T-helper 22 cell (primary cell): ENCODE measurements around the gene BIRC6.
"Not testable (repeated sequence)": the region's sequence is repeated elsewhere in the genome, so short reads cannot be mapped to it uniquely, and the experiment has no call there.

Experiments used
- DNase-seq: peaks from one replicate; pipeline ENCODE4 v3.0.0-alpha.2; 2020; ENCODE audit warnings: low read depth

The BIRC6 gene

DNA sequence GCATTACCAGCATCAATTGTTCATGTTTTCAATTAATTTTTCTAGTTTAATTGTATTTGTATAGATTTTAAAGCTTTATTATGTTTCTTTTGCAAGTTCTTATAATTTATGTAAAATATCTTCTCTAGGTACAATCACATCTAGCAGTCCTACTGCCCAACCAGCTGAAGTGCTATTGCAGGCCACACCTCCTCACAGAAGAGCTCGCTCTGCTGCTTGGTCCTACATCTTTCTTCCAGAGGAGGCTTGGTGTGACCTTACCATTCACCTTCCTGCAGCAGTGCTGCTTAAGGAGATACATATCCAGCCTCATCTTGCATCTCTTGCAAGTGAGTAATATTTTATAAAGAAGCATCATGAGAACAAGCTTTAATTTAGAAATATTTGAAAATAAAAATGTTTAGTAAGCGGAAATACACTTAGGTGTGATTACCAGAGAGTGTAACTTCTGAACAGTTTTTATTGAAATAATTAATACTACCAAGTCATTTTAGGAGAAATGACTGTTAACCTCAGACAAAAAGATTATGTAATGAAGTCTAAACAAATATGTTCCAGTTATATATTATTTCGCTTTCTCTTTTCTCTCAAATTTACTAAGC lies 148.2 kb downstream of the BIRC6 start:
- no peak for DNase-seq

GRCh38 chr2:32506446-32506845 lies 149.6 kb downstream of the BIRC6 start:
- no peak for DNase-seq

DNA sequence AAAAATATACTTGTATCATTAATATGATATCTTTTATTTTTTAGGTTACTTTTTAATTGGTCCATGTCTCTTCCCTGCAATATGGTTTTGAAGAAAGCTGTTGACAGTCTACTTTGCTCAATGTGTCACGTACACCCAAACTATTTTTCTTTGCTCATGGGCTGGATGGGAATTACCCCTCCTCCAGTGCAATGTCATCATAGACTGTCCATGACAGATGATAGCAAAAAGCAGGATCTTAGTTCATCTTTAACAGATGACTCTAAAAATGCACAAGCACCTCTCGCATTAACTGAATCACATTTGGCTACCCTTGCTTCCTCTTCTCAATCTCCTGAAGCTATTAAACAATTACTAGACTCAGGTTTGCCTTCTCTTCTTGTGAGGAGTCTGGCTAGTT lies 158.1 kb downstream of the BIRC6 start:
- no peak for DNase-seq

- DNase-seq, result no peak
These were observed 159.7 kb downstream of the BIRC6 start for GRCh38 chr2:32516567-32516966.

DNA sequence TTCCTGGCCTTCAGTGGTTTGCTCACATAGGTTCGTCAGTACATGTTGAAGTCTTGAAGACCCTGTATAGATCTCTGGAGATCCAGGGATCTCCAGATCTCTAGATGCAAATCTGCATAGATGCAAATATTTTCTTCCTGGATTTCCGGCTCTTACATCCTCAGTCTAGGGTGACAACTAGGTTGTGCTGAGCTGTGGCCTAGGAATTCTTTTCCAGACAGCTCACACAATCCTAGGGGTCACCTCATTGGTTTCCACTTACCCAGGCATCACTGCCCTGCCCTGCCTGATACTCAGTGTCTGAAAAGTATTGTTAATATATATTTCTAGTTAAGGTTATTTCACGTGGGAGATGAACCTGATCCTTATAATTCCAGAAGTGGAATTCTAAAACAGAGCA lies 165.9 kb downstream of the BIRC6 start:
- no peak for DNase-seq

- no peak for DNase-seq
These were observed 166.9 kb downstream of the BIRC6 start for GRCh38 chr2:32523686-32524085.

GRCh38 chr2:32532341-32532740 lies 175.5 kb downstream of the BIRC6 start:
- no peak for DNase-seq

- DNase-seq, result no peak
These were observed 176.1 kb downstream of the BIRC6 start for GRCh38 chr2:32532961-32533360.

DNA sequence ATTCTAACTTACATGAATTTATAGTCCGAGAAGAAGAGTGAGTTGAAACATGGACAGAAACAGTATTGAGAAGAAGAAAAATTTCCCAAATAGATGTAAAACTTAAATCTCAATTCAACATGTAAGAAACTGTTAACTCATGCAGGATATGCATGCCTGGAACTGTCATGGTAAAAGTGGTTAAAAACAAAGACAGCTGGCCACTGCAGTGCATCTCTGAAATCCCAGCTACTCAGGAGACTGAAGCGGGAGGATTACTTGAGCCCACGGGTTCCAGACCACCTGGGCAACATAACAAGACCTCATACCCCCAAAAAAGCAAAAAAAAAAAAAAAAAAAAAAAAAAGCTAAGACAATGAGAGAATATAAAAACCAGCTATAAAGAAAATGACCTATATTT lies 178.0 kb downstream of the BIRC6 start:
- no peak for DNase-seq

DNA sequence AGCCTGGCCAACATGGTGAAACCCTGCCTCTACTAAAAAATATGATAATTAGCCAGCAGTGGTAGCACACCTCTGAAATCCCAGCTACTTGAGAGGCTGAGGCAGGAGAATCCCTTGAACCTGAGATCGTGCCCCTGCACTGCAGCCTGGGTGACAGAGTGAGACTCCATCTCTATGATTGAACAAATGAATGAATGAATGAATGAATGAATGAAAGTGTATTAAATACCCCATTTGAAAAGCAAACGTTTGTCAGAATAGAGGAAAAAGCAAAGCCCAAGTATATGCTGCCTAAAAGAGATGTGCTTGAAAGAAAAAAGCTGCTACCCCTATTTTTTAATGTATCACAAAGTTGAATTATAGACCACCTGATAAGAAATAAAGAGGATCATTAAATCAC lies 181.9 kb downstream of the BIRC6 start:
- DNase-seq, result no peak

- DNase-seq, result not testable (repeated sequence)
These were observed 195.7 kb downstream of the BIRC6 start for GRCh38 chr2:32552483-32552882.

GRCh38 chr2:32553829-32554432 lies 197.1 kb downstream of the BIRC6 start:
- DNase-seq, result no peak

DNA sequence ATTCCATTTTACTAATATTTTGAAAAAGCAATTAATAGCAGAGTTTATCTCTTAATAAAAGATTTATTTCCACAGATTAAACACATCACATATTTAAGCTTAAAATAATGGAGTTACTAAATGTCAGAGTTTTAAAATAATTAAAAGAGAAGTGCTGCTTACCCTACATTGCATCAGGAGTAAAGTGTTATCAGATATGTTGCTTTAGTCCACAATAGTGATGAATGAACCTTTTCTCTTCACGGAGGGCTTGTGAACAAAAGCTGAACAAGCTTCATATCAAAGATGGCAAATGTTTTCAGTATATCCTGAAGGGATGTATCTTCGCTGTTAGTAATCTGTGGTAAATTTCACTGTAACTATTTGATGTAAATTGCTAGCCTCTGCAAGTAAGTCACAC lies 201.7 kb downstream of the BIRC6 start:
- no peak for DNase-seq

DNA sequence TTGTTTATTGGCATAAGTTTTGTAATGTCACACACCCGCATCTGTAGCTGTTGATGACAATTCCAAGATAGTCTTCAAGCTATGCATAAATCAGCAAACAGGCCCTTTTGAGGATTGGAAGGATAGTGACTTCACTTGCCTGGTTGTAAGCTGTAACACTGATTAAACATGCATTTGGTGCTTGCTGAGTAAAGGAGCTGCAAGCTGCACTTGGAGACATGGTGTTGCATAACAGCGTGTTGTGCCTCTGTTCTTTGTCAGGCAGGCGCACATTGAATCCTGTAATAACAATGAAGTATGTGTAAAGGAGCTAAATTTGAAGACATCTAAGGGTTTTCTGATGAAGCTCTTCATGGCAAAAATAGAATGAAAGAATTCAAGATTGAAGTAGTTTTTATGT lies 202.3 kb downstream of the BIRC6 start:
- no peak for DNase-seq

DNA sequence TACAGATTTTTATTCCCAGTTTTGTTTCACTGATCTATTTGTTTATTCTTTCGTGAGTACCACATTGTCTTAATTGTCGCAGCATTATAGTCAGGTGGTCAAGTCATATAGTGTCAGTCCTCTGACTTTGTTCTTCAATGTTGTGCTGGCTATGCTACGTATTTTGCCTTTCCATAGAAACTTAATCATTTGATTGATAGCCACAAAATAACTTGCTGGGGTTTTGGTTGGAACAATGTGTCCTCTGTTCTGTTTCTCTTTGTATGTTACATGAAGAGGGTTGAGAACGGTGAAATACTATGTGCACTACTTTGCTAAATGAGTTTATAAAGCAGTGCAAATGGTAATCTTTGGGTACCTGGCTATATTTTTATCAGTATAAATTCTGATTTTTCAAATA lies 206.1 kb downstream of the BIRC6 start:
- DNase-seq, result no peak

GRCh38 chr2:32564417-32565035 lies 207.7 kb downstream of the BIRC6 start:
- DNase-seq, result no peak

- DNase-seq, result no peak
These were observed 209.1 kb downstream of the BIRC6 start for GRCh38 chr2:32565902-32566301.

- no peak for DNase-seq
These were observed 215.2 kb downstream of the BIRC6 start for GRCh38 chr2:32572030-32572429.

DNA sequence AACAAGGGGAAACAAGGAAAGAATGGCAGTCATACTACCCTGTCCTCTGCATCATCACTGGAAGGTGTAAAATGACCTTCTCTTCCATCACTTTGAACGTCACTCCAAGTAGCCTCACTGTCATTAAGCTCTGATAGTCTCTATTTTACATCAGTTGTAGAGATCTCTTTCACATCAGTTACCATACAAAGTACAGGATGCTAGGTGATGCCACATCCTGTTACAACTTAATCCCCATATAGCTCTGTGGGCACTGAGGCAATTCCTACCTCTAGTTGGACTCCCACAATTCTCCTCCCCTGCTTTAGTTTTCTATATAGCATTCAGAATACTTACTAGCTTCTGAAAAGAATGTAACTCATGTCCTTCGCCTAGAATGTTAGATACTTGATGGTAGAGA lies 215.9 kb downstream of the BIRC6 start:
- no peak for DNase-seq

- no peak for DNase-seq
These were observed 235.0 kb downstream of the BIRC6 start for GRCh38 chr2:32591669-32592463.

GRCh38 chr2:32594573-32594972 lies 237.8 kb downstream of the BIRC6 start:
- DNase-seq, result no peak

DNA sequence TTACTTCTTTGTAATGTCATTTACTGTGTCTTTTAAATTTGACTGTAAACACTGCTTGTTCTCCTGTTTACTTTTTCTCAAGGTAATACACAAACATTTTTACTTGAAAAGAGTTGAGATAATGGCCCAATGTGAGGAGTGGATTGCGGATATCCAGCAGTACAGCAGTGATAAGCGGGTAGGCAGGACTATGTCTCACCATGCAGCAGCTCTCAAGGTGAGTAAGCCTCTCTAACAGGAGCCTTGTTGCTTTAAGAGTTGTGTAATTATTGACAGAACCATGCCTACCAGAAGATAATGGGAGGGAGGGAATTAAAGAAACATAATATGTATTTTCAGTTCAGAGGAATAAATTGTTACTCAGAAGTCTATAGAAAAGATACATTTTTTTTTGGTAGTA lies 254.5 kb downstream of the BIRC6 start:
- no peak for DNase-seq

GRCh38 chr2:32611771-32612170 lies 254.9 kb downstream of the BIRC6 start:
- no peak for DNase-seq
